Glutamatergic neuron (in vitro differentiated cells): ENCODE data around the gene DHX58. TPM values are rescaled to one million over a fixed set of nuclear protein-coding genes. Genes with fewer than 3 reads are reported as not detected.

Experiments used
- DNase-seq: peaks from one replicate; pipeline ENCODE4 v3.0.0; 2022
- H3K27ac Mint-ChIP-seq: one replicate; pipeline ENCODE4 v1.8.0; 2020; ENCODE audit warnings: mild to moderate bottlenecking, mixed read lengths, inconsistent platforms; ENCODE audit not compliant: unreplicated experiment
- H3K27me3 Mint-ChIP-seq: one replicate; pipeline ENCODE4 v1.8.0; 2020; ENCODE audit warnings: mild to moderate bottlenecking, moderate library complexity, mixed read lengths, inconsistent platforms; ENCODE audit not compliant: unreplicated experiment
- H3K36me3 Mint-ChIP-seq: one replicate; pipeline ENCODE4 v1.8.0; 2020; ENCODE audit warnings: mild to moderate bottlenecking, mixed read lengths, inconsistent platforms; ENCODE audit not compliant: unreplicated experiment
- H3K4me1 Mint-ChIP-seq: one replicate; pipeline ENCODE4 v1.8.0; 2020; ENCODE audit warnings: mild to moderate bottlenecking, low read depth, mixed read lengths, inconsistent platforms; ENCODE audit not compliant: unreplicated experiment
- H3K4me3 Mint-ChIP-seq: one replicate; pipeline ENCODE4 v1.8.0; 2020; ENCODE audit warnings: mild to moderate bottlenecking, mixed read lengths, inconsistent platforms; ENCODE audit not compliant: unreplicated experiment
- H3K9me3 Mint-ChIP-seq: one replicate; pipeline ENCODE4 v1.8.0; 2020; ENCODE audit warnings: mild to moderate bottlenecking, moderate library complexity, mixed read lengths, inconsistent platforms; ENCODE audit not compliant: unreplicated experiment
- CTCF ChIP-seq: fragments of 200-600 bp; sonication (generic); IDR thresholded peaks from one replicate; pipeline ENCODE4 v1.5.0; 2021; ENCODE audit not compliant: partially characterized antibody, unreplicated experiment
- total RNA-seq: library from RNA; stranded (reverse); fragmentation: NEBNext Ultra II Directional; extraction: Animal tissue kit (Norgen Biotek cat#: 25700); gene quantifications from one replicate; pipeline ENCODE4 v1.2.1, GENCODE V29; 2021; ENCODE audit not compliant: unreplicated experiment

The DHX58 gene
- total RNA-seq, 1 donor from 2014 or later, result 0.42 TPM

DNA sequence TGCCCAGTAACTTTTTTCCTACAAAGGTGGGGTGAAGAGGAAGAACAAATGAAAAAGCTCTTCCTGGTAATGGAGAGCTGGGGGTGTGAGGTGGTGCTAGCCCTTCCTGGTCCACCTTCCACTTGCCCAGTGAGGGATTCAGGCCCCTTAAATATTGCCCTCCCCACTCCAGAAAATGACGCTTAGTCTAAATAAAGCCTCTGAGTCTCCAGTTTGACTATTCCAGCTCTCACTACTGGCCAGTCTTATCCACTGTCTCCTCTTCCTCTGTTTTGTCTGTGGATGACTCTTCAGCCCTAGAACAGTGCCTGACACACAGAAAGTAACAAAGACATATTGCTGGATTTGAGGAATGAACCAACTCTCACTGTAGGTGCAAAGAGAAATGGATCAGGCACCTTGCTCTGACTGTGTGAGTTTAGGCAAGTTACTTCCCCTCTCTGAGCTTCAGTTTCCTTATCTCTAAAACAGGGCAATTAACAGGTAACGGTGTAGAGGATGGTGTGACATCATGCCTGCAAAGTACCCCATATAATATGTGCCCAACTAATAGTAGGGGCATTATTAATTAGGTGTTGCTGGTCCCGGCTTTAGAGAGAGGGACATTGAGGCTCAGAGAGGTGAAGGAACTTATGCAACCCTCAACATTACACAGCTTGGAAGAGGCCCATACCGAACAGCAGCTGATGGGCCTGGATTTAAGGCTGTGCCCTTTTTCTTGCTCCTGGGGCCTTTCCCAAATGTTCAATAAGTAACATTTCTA is 35.5 kb downstream of the DHX58 start:
- no peak for DNase-seq
- Mint-ChIP-seq H3K4me1 (no peaks in the 10 kb centered on the region), H3K27ac (no peak overlapping the region), H3K27me3 (peaks cover 17% of the 10 kb centered on the region), H3K9me3 (no peaks in the 10 kb centered on the region), H3K4me3 (no peak overlapping the region), H3K36me3 (no peaks in the 10 kb centered on the region)
- no peak for TF ChIP-seq CTCF

GRCh38 chr17:42075789-42076188 is 36.7 kb downstream of the DHX58 start:
- Mint-ChIP-seq H3K36me3 (no peaks in the 10 kb centered on the region), H3K27me3 (peaks cover 17% of the 10 kb centered on the region), H3K27ac (no peak overlapping the region), H3K4me1 (no peaks in the 10 kb centered on the region), H3K4me3 (no peak overlapping the region), H3K9me3 (no peaks in the 10 kb centered on the region)
- no peak for DNase-seq
- TF ChIP-seq CTCF, result no peak

GRCh38 chr17:42072323-42073187 is 40.0 kb downstream of the DHX58 start:
- no peak overlapping the region for H3K27ac Mint-ChIP-seq
- TF ChIP-seq CTCF, result no peak

GRCh38 chr17:42071810-42072209 is 40.7 kb downstream of the DHX58 start:
- H3K4me1 Mint-ChIP-seq, result no peaks in the 10 kb centered on the region
- peaks cover 17% of the 10 kb centered on the region for H3K27me3 Mint-ChIP-seq
- H3K9me3 Mint-ChIP-seq, result no peaks in the 10 kb centered on the region
- no peak overlapping the region for H3K27ac Mint-ChIP-seq
- H3K4me3 Mint-ChIP-seq, result no peak overlapping the region
- no peak for TF ChIP-seq CTCF
- no peak for DNase-seq
- H3K36me3 Mint-ChIP-seq, result no peaks in the 10 kb centered on the region

More at GRCh38 chr17:42072323-42073187, 40.0 kb downstream of the DHX58 start:
- peaks cover 17% of the 10 kb centered on the region for H3K27me3 Mint-ChIP-seq
- H3K4me1 Mint-ChIP-seq, result no peaks in the 10 kb centered on the region
- peak; percentile 62 for DNase-seq
- no peaks in the 10 kb centered on the region for H3K36me3 Mint-ChIP-seq
- no peaks in the 10 kb centered on the region for H3K9me3 Mint-ChIP-seq
- no peak overlapping the region for H3K4me3 Mint-ChIP-seq

GRCh38 chr17:42068979-42069378 is 43.5 kb downstream of the DHX58 start:
- H3K9me3 Mint-ChIP-seq, result no peaks in the 10 kb centered on the region
- H3K27me3 Mint-ChIP-seq, result peaks cover 14% of the 10 kb centered on the region
- H3K4me3 Mint-ChIP-seq, result no peak overlapping the region
- no peak for DNase-seq
- TF ChIP-seq CTCF, result no peak
- no peaks in the 10 kb centered on the region for H3K36me3 Mint-ChIP-seq
- H3K4me1 Mint-ChIP-seq, result no peaks in the 10 kb centered on the region
- H3K27ac Mint-ChIP-seq, result no peak overlapping the region
